Body of pancreas (tissue), 4 donors: Measurements from ENCODE around the gene GRIA2. TPM values are rescaled to one million over a fixed set of nuclear protein-coding genes. Genes with fewer than 3 reads are reported as not detected.
"Not testable (repeated sequence)": the region's sequence is repeated elsewhere in the genome, so short reads cannot be mapped to it uniquely, and the experiment has no call there.

Source experiments
- ATAC-seq: fragments of 150-250 bp; one replicate; pipeline ENCODE4 v1.9.1; 2016
- DNase-seq, 4 donors: peaks; one replicate each; pipeline ENCODE4 v3.0.0-alpha.2; 2019
- H3K27ac ChIP-seq, 4 donors: fragments of 200-600 bp; sonication (generic); 1 replicate in 3 of 4; 2 replicates in 1 of 4; pipeline versions ENCODE4 v1.5.1 to v1.6.1; 2016 to 2019; ENCODE audit warnings: mild to moderate bottlenecking in 1 of 4, mixed read lengths in 1 of 4, moderate library complexity in 1 of 4
- H3K27me3 ChIP-seq, 2 donors: fragments of 200-600 bp; sonication (generic); one replicate each; pipeline ENCODE4 v1.6.0; 2016; ENCODE audit warnings: mild to moderate bottlenecking in 1 of 2
- H3K36me3 ChIP-seq, 2 donors: fragments of 200-600 bp; sonication (generic); replicated peaks in 1 of 2; 2 replicates each; pipeline ENCODE4 v1.5.1; 2016; ENCODE audit warnings: low read depth in 2 of 2; ENCODE audit not compliant: insufficient read depth in 1 of 2
- H3K4me1 ChIP-seq: fragments of 200-600 bp; sonication (generic); one replicate; pipeline ENCODE4 v1.6.0; 2016
- H3K4me3 ChIP-seq, 2 donors: fragments of 200-600 bp; sonication (generic); 1 replicate in 1 of 2; 2 replicates in 1 of 2; pipeline ENCODE4 v1.5.1; 2016 to 2019
- H3K9me3 ChIP-seq, 3 donors: fragments of 200-600 bp; sonication (generic); 1 replicate in 2 of 3; 2 replicates in 1 of 3; pipeline ENCODE4 v1.5.1; 2016
- POLR2A ChIP-seq, 3 donors: fragments of 450-650 bp; IDR thresholded peaks; one replicate each; pipeline ENCODE4 v1.6.1; 2016; ENCODE audit warnings: antibody characterized with exemption in 3 of 3, mild to moderate bottlenecking in 2 of 3
- WGBS, 2 donors: methylation state at CpG; one replicate each; pipeline ENCODE4 v1.1.5; 2017; 5-methylcytosine and 5-hydroxymethylcytosine counted together
- intact Hi-C: fragments of 100-400 bp; cut with DNase I; formaldehyde crosslinking; loops from one replicate; pipeline ENCODE4 v1.15.1; 2023
- total RNA-seq, 2 donors: library from RNA; depleted of rRNA; stranded (reverse); fragments of >200 nt; gene quantifications; one replicate each; pipeline ENCODE4 v1.1.0, GENCODE V29; 2016
- TF ChIP-seq, protein P1 (sequence below), 7 experiments: fragments of 450-650 bp in 4 of 7; fragments of 200-600 bp in 3 of 7; sonication (generic) in 3 of 7; IDR thresholded peaks; one replicate each; pipeline ENCODE4 v1.5.1; 2016 to 2019; ENCODE audit warnings: antibody characterized with exemption in 7 of 7

Gene GRIA2
- total RNA-seq, 2 donors from 2014 or later = 1.0 to 1.6 TPM

DNA sequence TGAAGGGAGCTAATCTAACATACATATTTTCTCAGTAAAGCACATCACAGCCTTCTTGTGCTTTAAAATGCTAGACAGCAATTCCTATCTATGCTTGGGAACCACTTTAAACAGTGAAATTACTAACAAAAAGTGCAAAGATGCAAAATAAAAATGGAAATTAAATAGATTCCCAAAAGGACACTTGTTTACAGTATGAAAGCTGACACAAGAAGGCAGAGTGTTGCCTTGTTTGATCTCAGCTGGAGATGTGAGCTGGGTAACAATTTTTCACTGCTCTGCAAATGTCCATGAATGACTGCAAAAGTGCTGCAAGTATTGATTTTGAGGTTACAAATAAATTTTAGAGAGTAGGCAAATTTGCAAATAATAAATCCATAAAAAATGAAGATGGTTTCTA lies 22.3 kb downstream of the GRIA2 start:
- H3K27ac ChIP-seq = no peak overlapping the region
- H3K4me1 ChIP-seq = no peaks in the 10 kb centered on the region
- no peaks in the 10 kb centered on the region for H3K36me3 ChIP-seq
- ATAC-seq = no peak
- TF ChIP-seq, protein P1, sequence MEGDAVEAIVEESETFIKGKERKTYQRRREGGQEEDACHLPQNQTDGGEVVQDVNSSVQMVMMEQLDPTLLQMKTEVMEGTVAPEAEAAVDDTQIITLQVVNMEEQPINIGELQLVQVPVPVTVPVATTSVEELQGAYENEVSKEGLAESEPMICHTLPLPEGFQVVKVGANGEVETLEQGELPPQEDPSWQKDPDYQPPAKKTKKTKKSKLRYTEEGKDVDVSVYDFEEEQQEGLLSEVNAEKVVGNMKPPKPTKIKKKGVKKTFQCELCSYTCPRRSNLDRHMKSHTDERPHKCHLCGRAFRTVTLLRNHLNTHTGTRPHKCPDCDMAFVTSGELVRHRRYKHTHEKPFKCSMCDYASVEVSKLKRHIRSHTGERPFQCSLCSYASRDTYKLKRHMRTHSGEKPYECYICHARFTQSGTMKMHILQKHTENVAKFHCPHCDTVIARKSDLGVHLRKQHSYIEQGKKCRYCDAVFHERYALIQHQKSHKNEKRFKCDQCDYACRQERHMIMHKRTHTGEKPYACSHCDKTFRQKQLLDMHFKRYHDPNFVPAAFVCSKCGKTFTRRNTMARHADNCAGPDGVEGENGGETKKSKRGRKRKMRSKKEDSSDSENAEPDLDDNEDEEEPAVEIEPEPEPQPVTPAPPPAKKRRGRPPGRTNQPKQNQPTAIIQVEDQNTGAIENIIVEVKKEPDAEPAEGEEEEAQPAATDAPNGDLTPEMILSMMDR (IDR thresholded peaks at IDR 0.05) = no peak
- no peak for TF ChIP-seq POLR2A (IDR thresholded peaks at IDR 0.05)
- no peak for DNase-seq
- H3K4me3 ChIP-seq = no peak overlapping the region
- H3K27me3 ChIP-seq = no peaks in the 10 kb centered on the region
- H3K9me3 ChIP-seq = no peaks in the 10 kb centered on the region
- intact Hi-C loops = no loop called here

DNA sequence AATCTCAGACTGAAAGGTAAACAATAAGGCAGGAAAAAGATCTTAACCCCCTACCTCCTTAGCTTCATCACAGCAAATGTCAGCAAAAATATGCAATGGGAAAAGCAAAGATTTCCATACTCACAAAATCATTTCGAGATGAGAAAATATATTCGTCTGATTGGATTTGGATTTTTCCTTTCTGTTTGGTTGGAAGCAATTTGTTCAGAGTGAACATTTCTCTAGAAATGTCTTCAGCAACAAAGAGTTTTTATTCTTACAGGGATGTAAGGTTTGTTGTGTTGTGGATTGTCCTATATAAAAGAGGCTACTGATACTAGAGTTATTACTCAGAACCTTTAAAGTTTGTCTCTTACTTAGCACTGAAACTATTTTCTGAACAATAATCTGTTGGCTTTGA lies 23.8 kb downstream of the GRIA2 start:
- H3K27me3 ChIP-seq = no peaks in the 10 kb centered on the region

DNA sequence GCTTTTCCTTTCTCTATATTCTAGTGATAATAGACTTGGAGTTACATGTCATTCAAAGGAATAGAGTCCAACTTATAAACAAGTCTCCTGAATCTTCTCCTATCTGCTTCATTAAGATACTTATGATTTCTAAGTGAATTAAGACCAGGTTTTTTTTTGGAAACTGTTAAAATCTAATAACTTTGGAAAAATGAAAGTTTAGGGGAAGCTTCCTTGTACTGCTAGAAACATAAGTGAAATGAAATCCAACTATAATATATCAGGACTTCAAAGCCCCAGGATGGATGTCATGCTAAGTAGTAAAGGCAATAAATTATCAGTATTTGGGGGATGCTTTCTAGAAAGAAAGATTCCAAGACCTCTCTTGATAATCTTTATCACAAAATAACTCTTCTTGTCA lies 24.8 kb downstream of the GRIA2 start:
- Histone ChIP-seq H3K27me3 (no peaks in the 10 kb centered on the region), H3K27ac (no peak overlapping the region), H3K9me3 (no peaks in the 10 kb centered on the region), H3K36me3 (no peaks in the 10 kb centered on the region), H3K4me1 (no peaks in the 10 kb centered on the region), H3K4me3 (no peak overlapping the region)
- DNase-seq (no peak), ATAC-seq (no peak)
- intact Hi-C loops = no loop called here
- TF ChIP-seq, protein P1 (IDR thresholded peaks at IDR 0.05) = no peak
- no peak for TF ChIP-seq POLR2A (IDR thresholded peaks at IDR 0.05)

More for the DNA sequence above, 23.8 kb downstream of the GRIA2 start:
- TF ChIP-seq POLR2A (IDR thresholded peaks at IDR 0.05) = no peak
- TF ChIP-seq, protein P1 (IDR thresholded peaks at IDR 0.05) = no peak
- DNase-seq = no peak
- intact Hi-C loops = no loop called here
- H3K4me1 ChIP-seq = no peaks in the 10 kb centered on the region
- ATAC-seq = no peak
- H3K27ac ChIP-seq = no peak overlapping the region
- H3K4me3 ChIP-seq = no peak overlapping the region
- no peaks in the 10 kb centered on the region for H3K9me3 ChIP-seq
- WGBS, 2 donors = 28 to 57% methylated on average over 2 of the region's 2 CpGs
- no peaks in the 10 kb centered on the region for H3K36me3 ChIP-seq

DNA sequence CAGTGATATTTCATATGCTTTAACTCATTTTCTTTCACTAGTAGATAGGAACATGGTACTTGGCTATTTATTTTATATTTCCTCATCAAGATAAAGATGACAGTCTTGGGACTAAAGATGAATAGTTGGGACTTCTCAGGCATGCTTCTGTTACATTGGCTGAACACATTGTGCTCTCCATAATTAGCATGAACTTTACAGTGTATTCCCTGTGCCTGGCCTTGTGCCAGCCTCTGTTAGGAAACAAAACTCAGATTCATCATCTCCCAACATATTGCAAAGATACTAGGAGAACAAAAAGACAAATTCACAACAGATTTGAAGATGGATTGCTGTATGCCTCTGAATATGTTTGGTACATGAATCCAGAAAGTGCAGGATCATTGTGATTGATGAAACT lies 26.4 kb downstream of the GRIA2 start:
- H3K4me1 ChIP-seq = no peaks in the 10 kb centered on the region
- no peaks in the 10 kb centered on the region for H3K36me3 ChIP-seq
- ATAC-seq (no peak), DNase-seq (peak in 2 of 4 donors; percentile 18 to 25)
- TF ChIP-seq, protein P1 (IDR thresholded peaks at IDR 0.05) = no peak
- TF ChIP-seq POLR2A (IDR thresholded peaks at IDR 0.05) = no peak
- H3K4me3 ChIP-seq = no peak overlapping the region
- H3K27ac ChIP-seq = no peak overlapping the region
- no peaks in the 10 kb centered on the region for H3K9me3 ChIP-seq
- intact Hi-C loops = no loop called here
- no peaks in the 10 kb centered on the region for H3K27me3 ChIP-seq

DNA sequence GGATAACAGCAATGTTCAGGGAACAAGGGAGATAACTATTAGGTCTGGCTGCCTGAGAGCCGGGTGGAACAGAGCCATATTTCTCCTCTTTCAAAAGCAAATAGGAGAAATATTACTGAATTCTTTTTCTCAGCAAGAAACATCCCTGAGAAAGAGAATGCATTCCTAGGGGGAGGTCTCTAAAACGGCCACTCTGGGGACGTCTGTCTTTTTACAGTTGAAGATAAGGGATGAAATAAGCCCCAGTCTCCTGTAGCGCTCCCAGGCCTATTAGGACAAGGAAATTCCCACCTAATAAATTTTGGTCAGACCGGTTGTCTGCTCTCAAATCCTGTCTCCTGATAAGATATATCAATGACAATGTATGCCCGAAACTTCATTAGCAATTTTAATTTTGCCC lies 37.6 kb downstream of the GRIA2 start:
- intact Hi-C loops, H3K9me3 ChIP-seq, ATAC-seq, H3K4me1 ChIP-seq, DNase-seq, H3K27me3 ChIP-seq, H3K36me3 ChIP-seq, H3K4me3 ChIP-seq, H3K27ac ChIP-seq: not testable (repeated sequence)
- 73 to 79% methylated on average over 6 of the region's 6 CpGs for WGBS, 2 donors
